IMR-90 (cell line): Measurements from ENCODE around the gene RNF6.

Experiments used
- CEBPB ChIP-seq: IDR thresholded peaks from 2 replicates; pipeline ENCODE4 v1.6.1; 2012; ENCODE audit warnings: low read depth, low read length, improper control_type of control experiment
- CHD1 ChIP-seq: IDR thresholded peaks from 2 replicates; pipeline ENCODE4 v1.6.1; 2012; ENCODE audit warnings: low read depth, low read length, improper control_type of control experiment
- SMC3 ChIP-seq: fragments of 150-350 bp; IDR thresholded peaks from 2 replicates; pipeline ENCODE4 v1.6.1; 2016; ENCODE audit warnings: low read depth, mild to moderate bottlenecking, antibody characterized with exemption, low read length, moderate library complexity
- TF ChIP-seq, protein P1 (sequence below): conservative IDR thresholded peaks from 2 replicates; pipeline ENCODE4 v1.5.1; 2012; ENCODE audit warnings: mild to moderate bottlenecking, low read depth, low read length, improper control_type of control experiment

DNA sequence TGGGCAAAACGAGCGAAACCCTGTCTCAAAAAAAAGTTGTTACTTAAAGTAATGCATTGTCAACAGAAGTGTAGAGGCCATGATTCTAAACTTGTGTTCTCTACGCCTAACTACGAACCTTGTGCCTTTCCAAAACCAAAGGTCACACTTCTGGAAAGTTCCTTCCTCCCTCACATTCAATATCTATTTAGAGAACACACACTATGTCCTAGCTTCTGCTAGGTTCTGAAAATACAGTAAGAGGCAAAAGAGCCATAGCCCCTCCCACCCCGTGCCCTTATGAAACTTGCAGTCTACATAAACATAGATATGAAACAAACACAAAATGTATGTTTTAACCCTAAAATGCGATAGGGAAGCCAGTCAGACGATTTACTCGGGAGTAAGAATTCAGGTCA is 36.4 kb downstream of the RNF6 start:
- TF ChIP-seq, protein P1, sequence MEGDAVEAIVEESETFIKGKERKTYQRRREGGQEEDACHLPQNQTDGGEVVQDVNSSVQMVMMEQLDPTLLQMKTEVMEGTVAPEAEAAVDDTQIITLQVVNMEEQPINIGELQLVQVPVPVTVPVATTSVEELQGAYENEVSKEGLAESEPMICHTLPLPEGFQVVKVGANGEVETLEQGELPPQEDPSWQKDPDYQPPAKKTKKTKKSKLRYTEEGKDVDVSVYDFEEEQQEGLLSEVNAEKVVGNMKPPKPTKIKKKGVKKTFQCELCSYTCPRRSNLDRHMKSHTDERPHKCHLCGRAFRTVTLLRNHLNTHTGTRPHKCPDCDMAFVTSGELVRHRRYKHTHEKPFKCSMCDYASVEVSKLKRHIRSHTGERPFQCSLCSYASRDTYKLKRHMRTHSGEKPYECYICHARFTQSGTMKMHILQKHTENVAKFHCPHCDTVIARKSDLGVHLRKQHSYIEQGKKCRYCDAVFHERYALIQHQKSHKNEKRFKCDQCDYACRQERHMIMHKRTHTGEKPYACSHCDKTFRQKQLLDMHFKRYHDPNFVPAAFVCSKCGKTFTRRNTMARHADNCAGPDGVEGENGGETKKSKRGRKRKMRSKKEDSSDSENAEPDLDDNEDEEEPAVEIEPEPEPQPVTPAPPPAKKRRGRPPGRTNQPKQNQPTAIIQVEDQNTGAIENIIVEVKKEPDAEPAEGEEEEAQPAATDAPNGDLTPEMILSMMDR: no peak
- TF ChIP-seq CEBPB (no peak), SMC3 (no peak), CHD1 (no peak)
